ENCODE measurements around the gene ACOT4. TPM values are rescaled to one million over a fixed set of nuclear protein-coding genes. Genes with fewer than 3 reads are reported as not detected.
"Not testable (repeated sequence)": the region's sequence is repeated elsewhere in the genome, so short reads cannot be mapped to it uniquely, and the experiment has no call there.

The ACOT4 gene
- total RNA-seq, 1 experiment from 2014 or later = 5.1 TPM

- Histone ChIP-seq H4K20me1 (ENCODE audit: low read length) (no peaks in the 10 kb centered on the region), H3K36me3 (ENCODE audit: low read depth, low read length) (no peaks in the 10 kb centered on the region), H3F3A (ENCODE audit: low read length, unreplicated experiment) (no peaks in the 10 kb centered on the region), H3K4me1 (ENCODE audit: insufficient read depth, low read length) (no peaks in the 10 kb centered on the region), H3K4me3 (ENCODE audit: low read length) (no peak overlapping the region), H3K79me2 (ENCODE audit: low read length) (no peaks in the 10 kb centered on the region), H3K27me3 (ENCODE audit: low read length) (no peaks in the 10 kb centered on the region), H2AFZ (ENCODE audit: low read length) (no peak overlapping the region), H3K9me2 (replicated peaks; ENCODE audit: low read length) (no peaks in the 10 kb centered on the region), H3K9me3 (ENCODE audit: low read length) (no peaks in the 10 kb centered on the region), H3K27ac (ENCODE audit: low read length) (no peak overlapping the region), H3K9ac (ENCODE audit: low read length) (no peak overlapping the region), H3K4me2 (ENCODE audit: low read length) (no peak overlapping the region)
- ATAC-seq = no peak
- CTCF ChIA-PET = no interaction called here
- BruUV-seq (replicated peaks) = no TSS peak
- no peak for DNase-seq
- intact Hi-C loops (cut with micrococcal nuclease) = no loop called here
- POLR2A ChIA-PET (ENCODE audit: unreplicated experiment) = no interaction called here
- TF ChIP-seq EZH2phosphoT487 (IDR thresholded peaks at IDR 0.05; ENCODE audit: borderline replicate concordance, low read length) (no peak), CTCF (conservative IDR thresholded peaks at IDR 0.05; ENCODE audit: low read depth, low read length) (no peak), EZH2 (IDR thresholded peaks at IDR 0.05; ENCODE audit: low read length, unreplicated experiment) (no peak)
Measured at GRCh38 chr14:73553845-73554244, 37.8 kb upstream of the ACOT4 start.

GRCh38 chr14:73557201-73557600 lies 34.5 kb upstream of the ACOT4 start:
- H3K9me3 ChIP-seq (ENCODE audit: low read length); DNase-seq; H3K36me3 ChIP-seq (ENCODE audit: low read depth, low read length); H3F3A ChIP-seq (ENCODE audit: low read length, unreplicated experiment); H3K9ac ChIP-seq (ENCODE audit: low read length); H3K4me1 ChIP-seq (ENCODE audit: insufficient read depth, low read length); ATAC-seq; H3K4me2 ChIP-seq (ENCODE audit: low read length); H4K20me1 ChIP-seq (ENCODE audit: low read length); CTCF ChIA-PET; H3K9me2 ChIP-seq (replicated peaks; ENCODE audit: low read length); intact Hi-C loops (cut with micrococcal nuclease); H3K79me2 ChIP-seq (ENCODE audit: low read length); H3K4me3 ChIP-seq (ENCODE audit: low read length); H2AFZ ChIP-seq (ENCODE audit: low read length); BruUV-seq (replicated peaks); POLR2A ChIA-PET (ENCODE audit: unreplicated experiment); H3K27ac ChIP-seq (ENCODE audit: low read length); H3K27me3 ChIP-seq (ENCODE audit: low read length): not testable (repeated sequence)

GRCh38 chr14:73558238-73558637 lies 33.4 kb upstream of the ACOT4 start:
- H3K9me3 ChIP-seq (ENCODE audit: low read length); H3F3A ChIP-seq (ENCODE audit: low read length, unreplicated experiment); intact Hi-C loops (cut with micrococcal nuclease); H3K9ac ChIP-seq (ENCODE audit: low read length); H3K79me2 ChIP-seq (ENCODE audit: low read length); ATAC-seq; H3K4me3 ChIP-seq (ENCODE audit: low read length); H3K27me3 ChIP-seq (ENCODE audit: low read length); H3K4me2 ChIP-seq (ENCODE audit: low read length); H3K9me2 ChIP-seq (replicated peaks; ENCODE audit: low read length); H2AFZ ChIP-seq (ENCODE audit: low read length); DNase-seq; H3K4me1 ChIP-seq (ENCODE audit: insufficient read depth, low read length); H3K36me3 ChIP-seq (ENCODE audit: low read depth, low read length); BruUV-seq (replicated peaks); CTCF ChIA-PET; POLR2A ChIA-PET (ENCODE audit: unreplicated experiment); H4K20me1 ChIP-seq (ENCODE audit: low read length); H3K27ac ChIP-seq (ENCODE audit: low read length): not testable (repeated sequence)

GRCh38 chr14:73562256-73562655 lies 29.4 kb upstream of the ACOT4 start:
- H3K9ac ChIP-seq (ENCODE audit: low read length); POLR2A ChIA-PET (ENCODE audit: unreplicated experiment); H3K79me2 ChIP-seq (ENCODE audit: low read length); H3K4me2 ChIP-seq (ENCODE audit: low read length); H3K9me2 ChIP-seq (replicated peaks; ENCODE audit: low read length); CTCF ChIA-PET; H3F3A ChIP-seq (ENCODE audit: low read length, unreplicated experiment); H3K4me1 ChIP-seq (ENCODE audit: insufficient read depth, low read length); ATAC-seq; BruUV-seq (replicated peaks); H3K9me3 ChIP-seq (ENCODE audit: low read length); H3K36me3 ChIP-seq (ENCODE audit: low read depth, low read length); H3K27ac ChIP-seq (ENCODE audit: low read length); DNase-seq; H4K20me1 ChIP-seq (ENCODE audit: low read length); H3K4me3 ChIP-seq (ENCODE audit: low read length); H2AFZ ChIP-seq (ENCODE audit: low read length); H3K27me3 ChIP-seq (ENCODE audit: low read length): not testable (repeated sequence)
- intact Hi-C loops (cut with micrococcal nuclease) = loop anchor here (10.0 kb wide), 1 partner anchor 337 kb away; no protein-coding TSS in a partner anchor

- intact Hi-C loops (cut with micrococcal nuclease) = loop anchor here (10.0 kb wide), 1 partner anchor 338 kb away; no protein-coding TSS in a partner anchor
- H3K9me3 ChIP-seq (ENCODE audit: low read length); CTCF ChIA-PET; H3K4me2 ChIP-seq (ENCODE audit: low read length); H2AFZ ChIP-seq (ENCODE audit: low read length); H3F3A ChIP-seq (ENCODE audit: low read length, unreplicated experiment); ATAC-seq; H3K79me2 ChIP-seq (ENCODE audit: low read length); POLR2A ChIA-PET (ENCODE audit: unreplicated experiment); H3K9me2 ChIP-seq (replicated peaks; ENCODE audit: low read length); BruUV-seq (replicated peaks); DNase-seq; H3K36me3 ChIP-seq (ENCODE audit: low read depth, low read length); H3K27me3 ChIP-seq (ENCODE audit: low read length); H3K27ac ChIP-seq (ENCODE audit: low read length); H3K9ac ChIP-seq (ENCODE audit: low read length); H3K4me3 ChIP-seq (ENCODE audit: low read length); H4K20me1 ChIP-seq (ENCODE audit: low read length): not testable (repeated sequence)
- H3K4me1 ChIP-seq (ENCODE audit: insufficient read depth, low read length) = peaks cover 11% of the 10 kb centered on the region
Measured at GRCh38 chr14:73562696-73563095, 29.0 kb upstream of the ACOT4 start.

- H3K9me2 ChIP-seq (replicated peaks; ENCODE audit: low read length); BruUV-seq (replicated peaks); H2AFZ ChIP-seq (ENCODE audit: low read length); CTCF ChIA-PET; ATAC-seq; DNase-seq; H3K36me3 ChIP-seq (ENCODE audit: low read depth, low read length); H3K27ac ChIP-seq (ENCODE audit: low read length); H3K9ac ChIP-seq (ENCODE audit: low read length); H3F3A ChIP-seq (ENCODE audit: low read length, unreplicated experiment); H3K9me3 ChIP-seq (ENCODE audit: low read length); H3K4me3 ChIP-seq (ENCODE audit: low read length); H3K4me2 ChIP-seq (ENCODE audit: low read length); H3K27me3 ChIP-seq (ENCODE audit: low read length); POLR2A ChIA-PET (ENCODE audit: unreplicated experiment); H4K20me1 ChIP-seq (ENCODE audit: low read length): not testable (repeated sequence)
- peaks cover 31% of the 10 kb centered on the region for H3K4me1 ChIP-seq (ENCODE audit: insufficient read depth, low read length)
- H3K79me2 ChIP-seq (ENCODE audit: low read length) = peaks cover 29% of the 10 kb centered on the region
- intact Hi-C loops (cut with micrococcal nuclease) = loop anchor here (5.0 to 10.0 kb wide), 2 partner anchors 342 to 639 kb away; partner anchors contain the start of gene DCAF4
Measured at GRCh38 chr14:73566431-73566830, 25.2 kb upstream of the ACOT4 start.

Data from PC-3 (cell line).